Nucleus accumbens (tissue), 56 donors: ENCODE results near the gene RTN4R.

Experiments
- DNase-seq, 56 donors: peaks; one replicate each; lab custom pipeline; 2025; lab: John Stamatoyannopoulos, UW

Gene RTN4R

DNA sequence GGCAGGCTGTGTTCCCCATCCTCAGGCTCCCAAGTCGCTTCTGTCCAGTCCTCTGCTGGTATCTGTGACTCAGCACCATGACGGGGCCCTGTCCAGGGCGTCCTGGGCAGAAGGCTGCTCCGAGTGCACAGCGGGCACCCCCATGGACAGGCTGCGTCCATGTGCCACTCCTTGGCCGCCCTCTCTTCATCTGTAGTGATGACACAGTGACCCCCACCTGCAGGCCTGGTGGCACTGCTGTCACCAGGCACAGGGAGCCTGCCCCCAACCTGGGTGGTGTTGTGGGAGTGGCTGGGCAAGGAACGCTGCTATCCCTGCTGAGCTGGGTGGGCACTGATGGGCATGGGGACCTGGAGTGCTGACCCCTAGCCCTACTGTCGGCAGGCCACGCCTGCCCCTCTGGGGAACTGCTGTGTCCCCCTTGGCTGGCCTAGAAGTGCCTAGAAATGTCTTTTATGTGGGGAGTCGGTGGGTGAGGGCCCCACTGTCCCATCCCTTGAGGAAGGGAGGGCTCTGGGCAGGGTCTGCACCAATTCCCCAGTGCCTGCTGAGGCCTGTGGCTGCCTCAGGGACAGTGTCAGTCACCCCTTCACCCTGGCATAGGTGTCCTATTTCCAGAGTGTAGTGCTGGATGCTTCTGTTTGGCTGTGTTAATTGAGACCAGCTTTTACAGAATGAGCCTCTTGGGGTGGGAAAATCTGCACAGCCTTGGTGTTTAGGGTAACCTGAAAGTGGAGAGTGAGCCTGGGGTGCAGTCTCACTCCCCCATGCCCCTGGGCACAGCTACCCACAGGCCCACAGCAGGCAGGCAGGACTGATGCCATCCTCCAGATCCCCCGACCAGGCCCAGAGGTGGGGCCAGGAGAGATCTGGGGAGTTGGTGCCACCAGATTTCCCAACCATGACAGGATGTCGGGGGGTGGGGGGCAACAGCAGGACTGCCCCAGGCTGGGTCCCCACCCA lies 34.5 kb downstream of the RTN4R start:
- DNase-seq = no peak

DNA sequence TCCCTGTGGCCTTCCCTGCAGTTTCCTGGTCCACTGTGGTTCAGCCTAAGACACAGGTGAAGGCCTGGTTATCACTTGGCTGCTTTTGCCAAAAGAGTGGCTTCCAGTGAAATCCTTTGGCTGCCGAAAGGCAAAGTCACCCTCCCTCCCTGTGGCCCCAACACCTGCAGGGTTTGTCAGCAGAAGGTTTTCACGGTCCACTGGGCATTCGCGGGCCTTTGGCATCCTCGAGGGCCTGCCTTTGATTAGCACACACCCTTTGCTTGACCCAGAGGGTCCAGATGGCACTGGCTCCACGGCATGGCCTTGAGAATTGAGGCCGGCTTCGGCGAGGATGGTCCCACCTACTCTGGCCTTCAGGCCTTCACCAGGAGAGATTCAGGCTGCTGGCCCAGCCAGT lies 35.3 kb downstream of the RTN4R start:
- no peak for DNase-seq

DNA sequence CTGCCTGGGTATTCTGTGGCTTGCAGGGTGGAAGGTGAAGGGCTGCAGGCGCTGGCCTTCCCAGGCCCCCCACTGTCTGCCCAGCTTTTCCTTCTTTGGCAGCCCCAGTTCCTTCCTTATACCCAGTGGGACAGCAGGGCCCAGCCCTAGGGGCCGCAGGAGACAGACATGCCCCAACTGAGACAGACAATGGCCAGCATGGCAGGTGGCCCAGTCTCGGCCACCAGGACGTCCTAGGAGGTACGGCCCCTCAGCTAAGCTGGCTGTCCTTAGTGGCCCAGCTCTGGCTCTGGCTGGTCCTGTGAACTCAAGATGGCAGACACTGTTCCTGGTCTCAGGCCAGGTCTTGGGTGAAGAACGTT lies 35.9 kb downstream of the RTN4R start:
- no peak for DNase-seq

DNA sequence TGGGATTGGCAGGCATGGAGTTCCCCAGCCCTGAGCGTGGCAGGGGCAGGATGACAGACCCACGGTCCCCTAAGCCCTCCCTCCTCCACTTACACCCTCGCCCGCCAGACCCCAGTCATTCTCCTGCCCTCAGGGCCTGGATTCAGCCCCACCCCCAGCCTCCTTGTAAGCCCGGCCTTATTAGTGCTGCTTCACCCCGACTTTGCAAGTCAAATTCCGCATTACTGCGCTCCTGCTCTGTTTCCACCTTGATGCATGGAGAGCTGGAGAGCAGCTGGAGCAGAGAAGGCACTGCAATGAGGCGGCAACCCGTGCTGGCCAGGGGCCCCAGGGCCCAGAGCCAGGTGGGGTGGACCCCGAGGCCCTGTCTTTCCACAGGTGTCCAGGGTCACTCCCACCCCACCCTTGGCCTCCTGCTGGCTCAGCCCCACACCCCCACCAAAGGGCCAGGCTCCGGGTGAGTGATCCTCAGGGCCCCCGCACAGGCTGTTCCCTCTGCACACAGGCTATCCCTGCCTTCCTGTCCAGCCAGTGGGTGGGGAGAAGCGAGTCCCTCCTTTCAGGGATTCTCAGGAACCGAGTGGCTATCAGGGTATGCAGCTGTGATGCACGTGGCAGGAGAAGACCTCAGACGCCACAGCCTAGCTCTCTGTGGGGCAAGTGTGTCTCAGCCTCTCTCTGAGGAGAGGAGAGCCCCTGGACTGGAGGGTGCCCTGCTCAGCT lies 36.4 kb downstream of the RTN4R start:
- no peak for DNase-seq

DNA sequence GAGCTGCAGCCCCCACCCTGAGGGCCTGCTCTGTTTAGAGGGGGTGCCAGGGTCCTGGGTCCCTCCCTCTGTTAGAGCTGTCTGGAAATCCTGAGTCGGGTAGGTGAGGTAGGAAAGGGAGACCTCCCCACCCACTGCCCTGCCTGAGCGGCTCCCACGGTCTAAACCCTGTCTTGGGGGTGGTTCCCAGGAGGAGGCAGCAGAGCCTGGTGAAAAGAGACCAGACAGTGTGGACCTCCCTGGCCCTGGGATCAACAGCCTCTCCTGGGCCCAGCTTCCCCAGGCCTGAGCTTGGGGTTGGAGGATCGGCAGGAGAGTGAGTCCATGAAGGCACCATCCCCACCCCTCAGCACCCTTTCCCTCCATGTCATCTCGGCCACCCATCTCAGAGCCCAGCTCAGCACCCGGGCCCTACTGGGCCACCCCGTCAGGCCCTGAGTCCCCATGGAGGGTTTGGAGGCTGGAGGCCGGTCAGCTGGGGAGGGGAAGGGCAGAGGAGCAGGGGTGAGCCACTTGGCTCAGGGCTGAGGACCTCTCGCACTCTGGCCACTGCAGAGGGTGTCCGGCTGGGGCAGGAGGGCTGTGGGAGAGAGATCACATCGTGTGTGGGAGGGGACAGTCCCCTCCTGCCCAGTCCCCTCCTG lies 37.2 kb downstream of the RTN4R start:
- DNase-seq = no peak

DNA sequence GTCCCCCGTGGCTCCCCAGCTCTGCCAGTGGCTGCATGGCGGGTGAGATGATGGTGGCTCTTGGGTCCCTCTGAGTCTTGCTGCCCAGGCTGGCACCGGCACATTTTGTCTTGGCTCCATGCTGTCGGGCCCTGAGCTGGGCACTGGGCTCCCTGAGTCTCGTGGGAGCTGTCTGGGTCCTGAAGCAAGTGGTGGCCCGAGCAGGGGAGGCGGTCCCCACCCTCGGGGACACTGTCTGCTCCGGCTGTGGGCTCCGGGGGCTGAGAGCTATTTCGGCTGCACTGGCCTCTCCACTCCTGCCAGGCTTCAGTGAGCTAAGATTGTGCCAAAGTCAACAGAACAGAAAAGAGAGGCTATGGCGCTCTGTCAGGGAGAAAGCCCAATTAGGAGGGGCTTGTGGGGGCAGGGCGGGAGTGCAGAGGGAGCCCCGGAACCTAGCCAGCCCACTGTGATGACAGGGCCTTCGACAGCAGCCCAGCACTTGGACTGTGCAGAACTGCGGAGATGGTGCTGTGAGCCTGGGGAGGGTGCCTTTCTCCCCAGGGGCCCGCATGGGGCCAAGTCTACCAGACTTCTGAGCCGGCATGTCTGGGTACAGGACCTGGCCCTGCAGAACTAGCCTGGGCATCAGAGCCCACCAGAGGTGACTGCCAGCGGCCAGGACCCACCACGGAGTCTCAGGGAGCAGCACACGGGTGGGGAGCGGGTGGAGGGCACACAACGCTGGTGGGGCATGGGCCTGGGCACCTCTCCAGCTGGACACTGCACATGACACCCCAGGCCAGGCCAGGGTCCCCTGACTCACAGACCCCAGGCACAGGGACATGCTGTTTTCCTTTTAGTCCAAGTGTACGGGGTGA lies 38.0 kb downstream of the RTN4R start:
- peak in 19 of 56 donors; percentile 9 to 71 (median 25) for DNase-seq

DNA sequence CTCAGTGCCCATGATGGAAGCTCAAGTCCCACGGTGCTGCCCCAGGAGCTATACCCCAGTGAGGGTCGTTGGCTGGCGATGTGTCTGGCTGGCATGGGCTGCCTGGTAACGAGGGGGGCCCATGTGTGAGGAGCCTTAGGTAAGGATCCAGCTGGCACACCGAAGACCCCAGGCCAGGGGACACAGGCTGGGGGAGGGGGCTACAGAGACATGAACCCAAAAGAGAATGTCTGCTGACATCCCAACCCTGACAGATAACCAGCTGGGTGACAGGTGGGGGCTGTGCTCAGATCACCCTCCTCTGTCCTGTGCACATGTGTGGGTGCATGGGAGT lies 39.2 kb downstream of the RTN4R start:
- DNase-seq = no peak

DNA sequence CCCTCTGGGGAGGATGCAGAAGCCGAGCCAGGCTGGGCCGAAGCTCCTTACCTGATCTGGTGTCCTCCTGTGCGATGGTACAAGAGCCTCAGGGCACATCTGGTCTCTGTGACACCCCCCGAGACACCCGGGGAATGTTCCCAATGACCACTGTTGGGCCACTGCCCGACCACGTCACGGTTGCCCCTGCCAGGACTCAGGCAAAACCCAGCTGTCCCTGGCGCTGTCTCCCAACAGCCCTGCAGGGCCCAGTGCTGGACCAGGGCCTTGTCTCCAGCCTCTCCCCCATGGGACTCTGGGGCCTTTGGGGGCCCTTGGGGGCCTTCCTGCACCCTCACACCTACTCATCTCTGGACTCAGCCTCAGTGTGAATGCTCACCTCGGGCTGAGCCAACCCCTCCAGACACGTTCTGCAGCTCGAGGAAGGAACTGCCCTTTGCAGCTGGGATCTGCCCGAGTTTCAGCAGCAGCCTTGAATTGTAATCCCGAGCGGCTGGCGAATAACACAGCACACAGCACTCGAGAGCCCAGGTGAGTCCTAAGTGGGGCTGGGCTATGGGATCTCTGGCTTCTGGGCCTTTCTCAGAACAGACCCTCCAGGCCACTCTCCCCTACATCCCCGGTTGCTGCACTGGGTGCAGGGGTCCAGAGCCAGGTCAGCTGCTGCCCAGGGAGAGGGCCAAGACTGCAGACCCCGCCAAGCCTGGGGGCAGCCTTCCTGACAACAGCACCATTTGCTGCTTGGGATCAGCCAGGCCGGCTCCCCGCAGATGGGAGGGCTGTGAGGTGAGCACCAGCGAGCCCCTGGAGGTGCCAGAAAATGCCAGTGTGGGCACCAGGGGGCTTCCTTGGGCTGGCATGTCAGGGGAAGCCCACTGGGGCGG lies 39.8 kb downstream of the RTN4R start:
- DNase-seq = peak in 6 of 56 donors; percentile 9 to 55 (median 20)

DNA sequence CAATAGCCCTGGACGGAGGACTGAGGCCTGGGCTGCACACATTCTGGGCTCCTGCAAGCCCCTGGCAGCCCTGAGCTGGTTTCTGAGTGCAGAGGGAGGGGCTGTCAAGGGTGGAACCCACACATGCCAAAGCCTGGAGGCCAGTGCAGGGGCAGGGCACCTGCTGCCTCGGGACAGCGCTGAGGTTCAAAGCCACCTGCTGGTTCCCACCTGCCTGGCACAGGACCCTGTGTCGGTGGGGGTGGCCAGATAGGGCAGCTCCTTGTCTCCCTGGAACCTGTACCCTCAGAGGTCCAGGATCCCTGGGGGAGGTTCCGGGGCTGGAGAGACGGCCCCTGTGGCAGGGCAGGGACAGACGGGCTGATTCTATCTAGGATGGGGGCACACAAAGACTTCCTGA lies 40.8 kb downstream of the RTN4R start:
- DNase-seq = no peak

DNA sequence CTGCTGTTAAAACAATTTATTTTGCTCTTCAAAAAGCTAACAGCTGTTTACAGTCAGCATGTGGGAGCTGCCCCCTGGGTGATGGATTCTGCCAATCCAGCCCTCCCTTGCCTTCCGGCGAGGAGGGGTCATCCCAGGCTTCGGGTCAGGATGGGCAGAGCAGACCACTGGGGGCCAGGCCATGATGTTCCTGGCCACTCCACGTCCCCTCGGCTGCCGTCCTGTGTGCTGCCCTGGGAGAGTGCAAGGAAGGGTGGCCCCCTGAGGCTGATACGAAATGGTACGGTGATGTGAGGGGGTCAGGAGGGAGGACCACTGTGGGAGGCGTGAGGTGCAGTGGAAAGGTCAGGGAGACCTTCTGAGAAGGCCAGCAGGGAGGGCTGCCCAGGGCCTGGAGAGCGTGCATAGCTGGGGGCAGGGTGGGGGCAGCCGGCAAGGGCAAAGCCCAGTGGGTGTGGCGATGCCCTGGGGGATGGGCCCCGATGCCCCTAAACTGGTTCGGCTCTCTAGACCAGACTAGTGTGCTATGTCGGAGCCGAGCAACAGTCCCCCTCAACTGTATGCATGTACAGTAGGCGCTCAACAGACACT lies 41.3 kb downstream of the RTN4R start:
- DNase-seq = no peak

DNA sequence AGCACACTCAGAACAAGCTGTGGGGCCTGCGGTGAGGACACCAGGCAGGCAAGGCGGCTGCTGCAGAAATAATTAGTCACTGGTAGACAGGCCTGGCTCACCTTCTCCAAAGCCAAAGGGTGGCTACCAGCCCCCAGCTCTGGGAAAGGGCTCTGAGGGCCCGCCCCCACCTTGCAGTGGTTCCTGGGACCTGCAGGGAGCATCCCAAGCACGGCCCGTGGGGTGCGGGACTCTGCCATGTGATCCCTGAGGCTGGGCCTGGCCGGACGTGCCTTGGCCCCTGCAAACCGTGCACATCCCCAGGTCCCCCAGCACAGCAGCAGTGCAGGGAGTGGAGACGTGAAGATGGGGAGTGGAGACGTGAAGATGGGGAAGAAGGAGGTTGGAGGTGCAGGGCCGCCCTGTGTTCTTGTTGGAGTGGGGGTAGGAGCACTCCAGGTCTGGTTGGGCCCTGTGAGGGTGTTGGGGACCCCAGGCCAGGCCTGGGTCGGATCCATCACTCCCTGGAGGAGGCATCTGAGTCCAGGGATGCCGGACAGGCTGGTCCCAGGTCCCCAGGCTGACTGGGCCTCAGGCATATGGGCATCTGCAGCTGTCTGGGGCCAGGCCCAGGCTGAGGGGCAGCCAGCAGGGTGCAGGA lies 41.9 kb downstream of the RTN4R start:
- no peak for DNase-seq

DNA sequence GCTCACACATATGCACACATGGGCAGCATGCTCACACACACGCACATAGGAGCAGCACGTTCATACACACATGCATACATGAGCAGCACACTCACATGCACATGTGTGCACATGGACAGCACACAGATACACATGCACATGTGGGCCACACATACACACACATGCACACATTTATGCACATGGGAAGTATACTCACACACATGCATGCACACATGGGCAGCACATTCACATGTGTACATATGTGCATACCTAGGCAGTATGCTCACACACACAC lies 42.5 kb downstream of the RTN4R start:
- DNase-seq = no peak

DNA sequence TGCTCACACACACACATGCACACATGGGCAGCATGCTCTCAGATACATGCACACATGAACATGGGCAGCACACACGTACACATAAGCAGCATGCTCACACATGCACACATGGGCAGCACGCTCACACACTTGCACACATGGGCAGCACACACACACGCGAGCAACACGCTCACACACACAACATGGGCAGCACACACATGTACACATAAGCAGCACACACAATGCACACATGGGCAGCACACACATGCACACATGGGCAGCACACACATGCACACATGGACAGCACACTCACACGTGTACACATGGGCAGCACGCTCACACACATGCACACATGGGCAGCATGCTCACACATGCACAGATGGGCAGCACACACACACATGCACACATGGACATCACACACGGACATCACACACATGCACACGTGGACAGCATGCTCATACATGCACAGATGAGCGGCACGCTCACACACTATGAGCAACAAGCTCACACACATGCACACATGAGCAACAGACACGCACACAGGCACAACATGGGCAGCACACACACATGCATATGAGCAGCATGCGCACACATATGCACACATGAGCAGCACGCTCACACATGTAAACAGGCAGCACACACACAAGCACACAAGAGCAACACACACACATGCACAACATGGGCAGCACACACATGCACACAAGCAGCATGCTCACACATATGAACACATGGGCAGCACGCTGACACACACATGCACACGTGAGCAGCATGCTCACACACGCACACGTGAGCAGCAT lies 43.0 kb downstream of the RTN4R start:
- no peak for DNase-seq

DNA sequence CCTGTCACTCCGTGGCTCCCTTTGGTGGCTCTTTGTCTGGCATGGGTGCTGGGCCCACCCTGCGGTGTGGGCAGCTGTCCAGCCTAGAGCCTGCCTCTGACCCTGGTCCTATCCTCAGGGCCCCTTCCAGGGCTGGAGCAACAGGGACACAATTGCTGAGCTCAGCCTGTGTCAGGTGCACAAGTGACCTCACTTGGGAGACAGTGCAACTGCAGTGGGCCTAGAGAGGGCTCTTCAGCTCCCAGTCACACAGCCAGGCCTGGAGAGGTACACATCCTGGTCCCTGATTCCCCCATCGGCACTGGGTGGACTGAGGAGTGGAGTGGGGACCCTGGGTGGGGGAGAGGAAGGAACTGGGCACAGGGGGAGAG lies 43.9 kb downstream of the RTN4R start:
- no peak for DNase-seq

DNA sequence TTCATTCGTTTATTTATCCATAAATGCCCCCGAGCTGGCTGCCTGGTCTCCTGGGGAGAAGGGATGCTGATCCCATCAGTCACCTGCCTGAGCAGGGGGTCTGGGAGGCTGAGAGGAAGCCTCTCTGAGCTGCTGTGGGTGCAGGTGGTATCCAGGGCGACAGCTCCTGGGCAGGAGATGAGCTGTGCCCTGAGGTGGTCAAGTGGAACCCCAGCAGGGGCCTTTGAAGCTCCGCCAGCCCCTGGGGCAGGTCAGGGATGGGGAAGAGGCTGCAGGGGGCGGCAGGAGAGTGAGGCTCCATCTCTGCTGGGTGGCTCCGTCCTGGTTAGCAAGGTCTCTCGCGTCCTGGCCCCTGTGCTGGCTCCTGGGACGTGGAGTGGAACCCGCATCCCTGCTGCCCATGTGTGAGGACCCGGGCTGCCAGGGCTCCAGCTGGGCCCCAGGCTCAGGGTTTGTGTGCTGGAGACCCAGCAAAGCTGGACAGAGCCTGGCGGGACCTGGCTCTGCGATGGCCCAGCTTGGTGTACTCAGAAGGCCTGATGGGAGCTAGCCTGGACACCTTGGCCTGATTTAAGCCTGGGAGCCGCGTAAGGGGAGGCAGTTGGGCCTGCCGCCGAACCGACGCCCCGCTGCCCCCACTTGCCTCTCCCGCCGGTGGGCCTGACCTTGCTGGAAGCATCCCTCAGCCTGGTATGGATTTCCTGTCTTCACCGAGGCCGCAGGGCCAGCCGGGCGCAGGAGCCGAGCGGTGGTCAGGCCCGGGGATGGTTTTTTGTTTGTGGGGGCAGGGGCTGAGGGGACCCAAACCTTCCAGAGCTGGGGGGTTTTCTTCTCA lies 44.5 kb downstream of the RTN4R start:
- no peak for DNase-seq

DNA sequence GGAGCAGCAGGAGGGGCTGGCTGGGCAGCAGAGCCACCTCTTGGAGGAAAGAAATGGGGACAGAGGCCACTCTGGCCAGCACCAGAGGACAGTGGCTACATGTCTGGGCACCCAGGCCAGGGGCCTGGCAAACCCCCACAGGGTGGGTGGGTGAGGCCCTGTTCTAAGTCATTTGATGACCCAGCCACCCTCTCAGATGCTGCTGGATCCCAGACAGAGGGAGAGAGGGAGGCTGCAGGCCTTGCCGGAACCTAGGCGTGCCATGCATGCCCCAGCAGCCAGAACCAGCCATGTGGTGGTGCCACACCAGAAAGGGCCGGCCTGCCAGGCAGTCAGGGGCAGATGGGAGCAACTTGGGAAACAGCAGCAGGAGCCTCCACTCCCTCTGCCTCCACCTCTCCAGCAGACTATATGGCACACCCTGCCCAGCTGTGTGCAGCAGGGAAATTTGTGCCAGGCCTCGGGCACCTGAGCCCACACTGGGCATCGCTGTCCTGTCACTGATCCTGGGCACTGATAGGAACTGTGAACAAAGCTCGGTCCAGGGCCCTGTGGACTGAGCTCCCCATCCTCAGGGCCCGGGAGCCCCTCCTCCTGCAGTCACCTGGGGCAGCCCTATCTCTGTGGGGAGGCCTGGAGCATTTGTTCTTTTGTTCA lies 45.2 kb downstream of the RTN4R start:
- DNase-seq = no peak
